Measurements from ENCODE around the gene USP6. TPM values are rescaled to one million over a fixed set of nuclear protein-coding genes. Genes with fewer than 3 reads are reported as not detected.

Gene USP6
- total RNA-seq, 1 experiment from 2014 or later, result not detected

DNA sequence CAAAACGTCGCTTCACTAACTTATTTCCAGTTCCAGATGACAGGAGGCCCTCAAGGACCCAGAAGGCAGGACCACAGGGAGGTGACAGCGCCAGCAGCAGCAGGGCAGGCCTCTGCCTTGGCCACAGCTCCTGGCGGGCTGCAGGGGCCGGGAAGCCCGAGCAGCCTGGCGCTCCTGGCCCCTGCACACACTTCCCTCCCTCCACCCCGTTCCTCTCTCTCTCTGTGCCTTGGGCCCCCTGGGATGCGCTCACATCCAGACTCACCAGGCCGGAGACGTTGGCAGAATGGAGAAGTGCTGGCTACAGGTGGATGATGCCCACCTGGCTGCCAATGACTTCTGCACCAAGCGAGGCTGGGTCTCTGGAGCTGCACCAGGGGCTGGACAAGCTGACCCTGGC, 63.2 kb downstream of the USP6 start:
- CTCF ChIA-PET, result no interaction called here
- TF ChIP-seq, protein P1, sequence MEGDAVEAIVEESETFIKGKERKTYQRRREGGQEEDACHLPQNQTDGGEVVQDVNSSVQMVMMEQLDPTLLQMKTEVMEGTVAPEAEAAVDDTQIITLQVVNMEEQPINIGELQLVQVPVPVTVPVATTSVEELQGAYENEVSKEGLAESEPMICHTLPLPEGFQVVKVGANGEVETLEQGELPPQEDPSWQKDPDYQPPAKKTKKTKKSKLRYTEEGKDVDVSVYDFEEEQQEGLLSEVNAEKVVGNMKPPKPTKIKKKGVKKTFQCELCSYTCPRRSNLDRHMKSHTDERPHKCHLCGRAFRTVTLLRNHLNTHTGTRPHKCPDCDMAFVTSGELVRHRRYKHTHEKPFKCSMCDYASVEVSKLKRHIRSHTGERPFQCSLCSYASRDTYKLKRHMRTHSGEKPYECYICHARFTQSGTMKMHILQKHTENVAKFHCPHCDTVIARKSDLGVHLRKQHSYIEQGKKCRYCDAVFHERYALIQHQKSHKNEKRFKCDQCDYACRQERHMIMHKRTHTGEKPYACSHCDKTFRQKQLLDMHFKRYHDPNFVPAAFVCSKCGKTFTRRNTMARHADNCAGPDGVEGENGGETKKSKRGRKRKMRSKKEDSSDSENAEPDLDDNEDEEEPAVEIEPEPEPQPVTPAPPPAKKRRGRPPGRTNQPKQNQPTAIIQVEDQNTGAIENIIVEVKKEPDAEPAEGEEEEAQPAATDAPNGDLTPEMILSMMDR (IDR thresholded peaks at IDR 0.05; ENCODE audit: unreplicated experiment), result no peak
- no peak overlapping the region for H3K4me3 Mint-ChIP-seq (ENCODE audit: low read depth, unreplicated experiment)
- DNase-seq, result no peak
- peaks cover 7% of the 10 kb centered on the region for H3K9me3 Mint-ChIP-seq (ENCODE audit: low read depth, unreplicated experiment)
- no peak overlapping the region for H3K27ac Mint-ChIP-seq (ENCODE audit: unreplicated experiment)
- no TSS peak for BruUV-seq (replicated peaks)
- no peaks in the 10 kb centered on the region for H3K27me3 Mint-ChIP-seq (ENCODE audit: unreplicated experiment)
- H3K36me3 Mint-ChIP-seq (ENCODE audit: insufficient read depth, unreplicated experiment), result peaks cover 17% of the 10 kb centered on the region
- no peaks in the 10 kb centered on the region for H3K4me1 Mint-ChIP-seq (ENCODE audit: low read depth, unreplicated experiment)
- intact Hi-C loops (cut with micrococcal nuclease; ENCODE audit: unreplicated experiment), result no loop called here

DNA sequence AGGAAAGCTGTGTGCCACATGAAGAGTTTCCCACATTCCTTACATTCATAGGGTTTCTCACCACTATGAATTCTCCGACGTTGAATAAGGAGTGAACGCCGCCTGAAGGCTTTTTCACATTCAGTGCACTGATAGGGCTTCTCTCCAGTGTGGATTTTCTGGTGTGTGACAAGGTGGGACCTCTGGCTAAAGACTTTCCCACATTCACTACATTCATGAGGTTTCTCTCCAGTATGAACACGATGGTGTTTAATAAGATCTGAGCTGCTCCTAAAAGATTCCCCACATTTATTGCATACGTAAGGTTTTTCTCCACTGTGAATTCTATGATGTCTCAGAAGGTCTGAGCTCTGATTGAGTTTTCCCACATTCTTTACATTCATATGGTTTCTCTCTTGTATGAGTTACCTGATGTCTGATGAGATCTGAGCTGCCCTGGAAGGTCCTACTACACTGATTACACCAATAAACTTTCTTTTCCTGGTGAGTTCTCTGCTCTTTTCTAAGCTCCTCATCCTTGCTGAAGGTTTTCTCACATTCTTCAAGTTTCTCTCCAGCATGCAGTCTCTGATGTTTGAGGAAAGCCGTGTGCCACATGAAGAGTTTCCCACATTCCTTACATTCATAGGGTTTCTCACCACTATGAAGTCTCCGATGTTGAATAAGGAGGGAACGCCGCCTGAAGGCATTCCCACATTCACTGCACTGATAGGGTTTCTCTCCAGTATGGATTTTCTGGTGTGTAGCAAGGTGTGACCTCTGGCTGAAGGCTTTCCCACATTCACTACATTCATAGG, 65.9 kb downstream of the USP6 start:
- peaks cover 11% of the 10 kb centered on the region for H3K36me3 Mint-ChIP-seq (ENCODE audit: insufficient read depth, unreplicated experiment)
- DNase-seq, result no peak
- H3K4me3 Mint-ChIP-seq (ENCODE audit: low read depth, unreplicated experiment), result no peak overlapping the region
- intact Hi-C loops (cut with micrococcal nuclease; ENCODE audit: unreplicated experiment), result no loop called here
- CTCF ChIA-PET, result no interaction called here
- no peaks in the 10 kb centered on the region for H3K4me1 Mint-ChIP-seq (ENCODE audit: low read depth, unreplicated experiment)
- no peaks in the 10 kb centered on the region for H3K27me3 Mint-ChIP-seq (ENCODE audit: unreplicated experiment)
- no peak overlapping the region for H3K27ac Mint-ChIP-seq (ENCODE audit: unreplicated experiment)
- no TSS peak for BruUV-seq (replicated peaks)
- TF ChIP-seq, protein P1 (IDR thresholded peaks at IDR 0.05; ENCODE audit: unreplicated experiment), result no peak
- peaks cover 3% of the 10 kb centered on the region for H3K9me3 Mint-ChIP-seq (ENCODE audit: low read depth, unreplicated experiment)

DNA sequence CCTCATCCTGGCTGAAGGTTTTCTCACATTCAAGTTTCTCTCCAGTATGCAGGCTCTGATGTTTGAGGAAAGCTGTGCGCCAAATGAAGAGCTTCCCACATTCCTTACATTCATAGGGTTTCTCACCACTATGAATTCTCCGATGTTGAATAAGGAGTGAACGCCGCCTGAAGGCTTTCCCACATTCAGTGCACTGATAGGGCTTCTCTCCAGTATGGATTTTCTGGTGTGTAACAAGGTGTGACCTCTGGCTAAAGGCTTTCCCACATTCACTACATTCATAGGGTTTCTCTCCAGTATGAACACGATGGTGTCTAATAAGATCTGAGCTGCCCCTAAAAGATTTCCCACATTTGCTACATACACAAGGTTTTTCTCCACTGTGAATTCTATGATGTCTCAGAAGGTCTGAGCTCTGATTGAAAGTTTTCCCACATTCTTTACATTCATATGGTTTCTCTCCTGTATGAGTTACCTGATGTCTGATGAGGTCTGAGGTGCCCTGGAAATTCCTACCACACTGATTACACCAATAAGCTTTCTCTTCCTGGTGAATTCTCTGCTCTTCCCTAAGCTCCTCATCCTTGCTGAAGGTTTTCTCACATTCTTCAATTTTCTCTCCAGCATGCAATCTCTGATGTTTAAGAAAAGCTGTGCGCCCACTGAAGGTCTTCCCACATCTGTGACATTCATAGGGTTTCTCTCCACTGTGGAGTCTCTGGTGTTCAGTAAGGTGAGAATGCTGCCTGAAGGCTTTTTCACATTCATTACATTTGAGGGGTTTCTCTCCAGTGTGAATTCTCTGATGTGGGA, 67.0 kb downstream of the USP6 start:
- no TSS peak for BruUV-seq (replicated peaks)
- TF ChIP-seq, protein P1 (IDR thresholded peaks at IDR 0.05; ENCODE audit: unreplicated experiment), result no peak
- Mint-ChIP-seq H3K36me3 (ENCODE audit: insufficient read depth, unreplicated experiment) (peaks cover 16% of the 10 kb centered on the region), H3K4me1 (ENCODE audit: low read depth, unreplicated experiment) (no peaks in the 10 kb centered on the region), H3K27ac (ENCODE audit: unreplicated experiment) (no peak overlapping the region), H3K4me3 (ENCODE audit: low read depth, unreplicated experiment) (no peak overlapping the region), H3K27me3 (ENCODE audit: unreplicated experiment) (no peaks in the 10 kb centered on the region), H3K9me3 (ENCODE audit: low read depth, unreplicated experiment) (peaks cover 6% of the 10 kb centered on the region)
- no peak for DNase-seq
- CTCF ChIA-PET, result no interaction called here
- intact Hi-C loops (cut with micrococcal nuclease; ENCODE audit: unreplicated experiment), result no loop called here

DNA sequence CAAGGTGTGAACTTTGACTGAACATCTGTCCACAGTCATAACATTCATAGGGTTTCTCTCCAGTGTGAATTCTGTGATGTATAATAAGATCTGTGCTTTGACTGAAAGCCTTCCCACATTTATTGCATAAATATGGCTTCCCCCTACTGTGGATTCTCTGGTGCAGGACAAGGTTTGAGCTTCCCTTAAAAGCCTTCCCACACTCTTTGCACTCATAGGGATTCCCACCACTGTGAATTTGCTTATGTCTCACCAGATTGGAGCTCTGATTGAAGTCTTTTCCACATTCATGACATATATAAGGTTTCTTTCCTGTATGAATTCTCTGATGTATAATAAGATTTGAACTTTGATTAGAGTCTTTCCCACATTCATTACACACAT, 67.6 kb downstream of the USP6 start:
- intact Hi-C loops (cut with micrococcal nuclease; ENCODE audit: unreplicated experiment), result no loop called here
- Mint-ChIP-seq H3K9me3 (ENCODE audit: low read depth, unreplicated experiment) (peaks cover 8% of the 10 kb centered on the region), H3K27ac (ENCODE audit: unreplicated experiment) (no peak overlapping the region), H3K27me3 (ENCODE audit: unreplicated experiment) (no peaks in the 10 kb centered on the region), H3K36me3 (ENCODE audit: insufficient read depth, unreplicated experiment) (peaks cover 16% of the 10 kb centered on the region), H3K4me3 (ENCODE audit: low read depth, unreplicated experiment) (no peak overlapping the region), H3K4me1 (ENCODE audit: low read depth, unreplicated experiment) (no peaks in the 10 kb centered on the region)
- DNase-seq, result no peak
- no TSS peak for BruUV-seq (replicated peaks)
- CTCF ChIA-PET, result no interaction called here
- TF ChIP-seq, protein P1 (IDR thresholded peaks at IDR 0.05; ENCODE audit: unreplicated experiment), result no peak

All from Calu3 (cell line).